GM12891 (cell line): ENCODE measurements around the gene SCN7A.

ENCODE experiments used
- PAX5 ChIP-seq: IDR thresholded peaks from 2 replicates; pipeline ENCODE4 v1.6.1; 2011; ENCODE audit warnings: low read length, moderate library complexity, mild to moderate bottlenecking; ENCODE audit not compliant: insufficient read depth, severe bottlenecking
- POLR2A ChIP-seq: IDR thresholded peaks from 2 replicates; pipeline ENCODE4 v1.6.1; 2011; ENCODE audit warnings: low read depth, low read length, control low read depth
- POLR2AphosphoS5 ChIP-seq: IDR thresholded peaks from 2 replicates; pipeline ENCODE4 v1.6.1; 2011; ENCODE audit warnings: low read depth, low read length, control low read depth
- POU2F2 ChIP-seq: IDR thresholded peaks from 2 replicates; pipeline ENCODE4 v1.6.1; 2011; ENCODE audit warnings: low read depth, mild to moderate bottlenecking, control low read depth, low read length, moderate library complexity
- SPI1 ChIP-seq: IDR thresholded peaks from 2 replicates; pipeline ENCODE4 v1.6.1; 2011; ENCODE audit warnings: low read depth, low read length, control low read depth
- TAF1 ChIP-seq: IDR thresholded peaks from 2 replicates; pipeline ENCODE4 v1.6.1; 2011; ENCODE audit warnings: low read depth, low read length, control low read depth

DNA sequence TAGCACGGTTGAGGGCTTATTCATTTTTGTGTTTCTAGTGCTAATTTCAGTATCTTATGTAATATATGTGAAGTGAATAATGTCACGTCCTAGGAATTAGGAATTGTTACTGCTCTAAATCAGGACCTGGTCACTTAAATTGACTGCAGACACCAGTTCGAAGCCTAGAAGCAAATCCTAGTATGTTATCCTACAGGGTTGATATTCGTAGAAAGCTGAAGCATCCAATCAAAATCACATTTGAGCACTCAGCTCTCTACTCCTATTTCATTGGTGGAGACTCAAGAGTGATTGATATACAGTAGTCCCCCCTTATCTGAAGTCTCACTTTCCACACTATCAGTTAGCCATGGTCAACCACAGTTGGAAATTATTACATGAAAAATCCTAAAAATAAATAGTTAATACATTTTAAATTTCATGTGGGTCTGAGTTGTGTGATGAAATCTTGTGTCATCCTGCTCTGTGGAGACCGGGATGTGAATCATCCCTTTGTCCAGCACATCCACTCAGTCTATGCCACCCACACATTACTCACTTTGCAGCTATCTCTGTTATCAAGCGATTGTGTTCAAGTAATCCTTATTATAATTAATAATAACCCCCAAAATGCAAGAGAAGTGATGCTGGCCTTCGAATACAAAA, 83.1 kb downstream of the SCN7A start:
- TF ChIP-seq POLR2A (no peak), POLR2AphosphoS5 (no peak), SPI1 (no peak), TAF1 (no peak), POU2F2 (no peak), PAX5 (no peak)
